Measurements from ENCODE around the gene CADM4. TPM values are rescaled to one million over a fixed set of nuclear protein-coding genes. Genes with fewer than 3 reads are reported as not detected.

Gene CADM4
- total and polyA plus RNA-seq, 9 of the 15 experiments (the other 6 are each of a cell fraction or from before 2014, with no cell fraction given), result 0.03 to 4.6 (median 1.3) TPM

- TF ChIP-seq ZNF785 (CRISPR knock-in tag; IDR thresholded peaks at IDR 0.05) (no peak), RBBP5 (IDR thresholded peaks at IDR 0.05; ENCODE audit: borderline replicate concordance, insufficient read depth, low read length, poor library complexity, severe bottlenecking) (no peak)
These were observed 20.8 kb downstream of the CADM4 start (continued) for GRCh38 chr19:43618921-43619261.

- DNase-seq (ENCODE audit: extremely low read depth in 1 of 4, low spot score in 3 of 4), result no peak
- FAIRE-seq, result no peak
- no peaks in the 10 kb centered on the region for H3K27me3 ChIP-seq (ENCODE audit: control insufficient read depth in 2 of 2, insufficient read depth in 2 of 2, low read length in 2 of 2)
- in situ Hi-C loops (cut with MboI) (no loop called here), intact Hi-C loops (cut with micrococcal nuclease) (no loop called here)
- ATAC-seq, result no peak
- 44% methylated on average over 2 of the region's 6 CpGs for WGBS (ENCODE audit: insufficient coverage, low coverage, missing lambda C conversion rate)
- H3K36me3 ChIP-seq (ENCODE audit: control insufficient read depth, insufficient read depth, low read length), result peaks cover 24% of the 10 kb centered on the region; the same call in 2 of the 3 replicates
- H3K9me1 ChIP-seq (ENCODE audit: control insufficient read depth, insufficient read depth, low read length), result no peaks in the 10 kb centered on the region
- no peak overlapping the region for H3K4me3 ChIP-seq
- ChIA-PET POLR2A (interaction anchor here (0.6 to 6.0 kb wide), 4 partner anchors 12 to 906 kb away, joined by 3 to 35 read pairs (median 3); partner anchors contain the start of genes IRGQ and ZNF576), CTCF (ENCODE audit: low intra/inter-chr PET ratio) (no interaction called here)
- H3K79me2 ChIP-seq (ENCODE audit: control insufficient read depth, insufficient read depth, low read length), result peaks cover 49% of the 10 kb centered on the region
- TF ChIP-seq ZNF75A (CRISPR knock-in tag; IDR thresholded peaks at IDR 0.05) (no peak), ZFP36 (IDR thresholded peaks at IDR 0.05; ENCODE audit: low read depth, low read length, partially characterized antibody) (peak; percentile 82), HDAC3 (IDR thresholded peaks at IDR 0.05; ENCODE audit: borderline replicate concordance, partially characterized antibody) (no peak), BCOR (IDR thresholded peaks at IDR 0.05) (0 out of 2 replicates have a peak, but pooled peaks have one; percentile 16)
- no peak overlapping the region for H3K4me2 ChIP-seq (ENCODE audit: insufficient read depth, low read length)
- no TSS peak for BruUV-seq (replicated peaks)
- peaks cover 35 to 55% of the 10 kb centered on the region in 2 experiments for H3K4me1 ChIP-seq (replicated peaks in 1 of 2; ENCODE audit: control insufficient read depth in 2 of 2, insufficient read depth in 2 of 2, low read length in 2 of 2)
- H3K9ac ChIP-seq (ENCODE audit: insufficient read depth in 1 of 2, low read depth in 2 of 2, low read length in 2 of 2), result peak overlapping the region in 1 of 2 experiments; percentile 19; a peak in 1 of 4 replicates
- no peaks in the 10 kb centered on the region for H3K9me3 ChIP-seq (replicated peaks; ENCODE audit: control insufficient read depth, insufficient read depth, low read depth, low read length)
- no peak overlapping the region for H2AFZ ChIP-seq (ENCODE audit: low read depth, low read length)
- peak overlapping the region; percentile 40; the same call in 1 of the 3 replicates for H3K27ac ChIP-seq (ENCODE audit: extremely low read depth, low read depth, low read length)
- no peaks in the 10 kb centered on the region for H4K20me1 ChIP-seq (replicated peaks; ENCODE audit: control insufficient read depth, insufficient read depth, low read length)
These were observed 22.7 kb downstream of the CADM4 start for GRCh38 chr19:43616954-43617353.
